ENCODE measurements around the gene POLR1G. TPM values are rescaled to one million over a fixed set of nuclear protein-coding genes. Genes with fewer than 3 reads are reported as not detected.

The POLR1G gene
- total RNA-seq, 8 experiments from 2014 or later, result 2.7 to 10.7 (median 5.2) TPM

DNA sequence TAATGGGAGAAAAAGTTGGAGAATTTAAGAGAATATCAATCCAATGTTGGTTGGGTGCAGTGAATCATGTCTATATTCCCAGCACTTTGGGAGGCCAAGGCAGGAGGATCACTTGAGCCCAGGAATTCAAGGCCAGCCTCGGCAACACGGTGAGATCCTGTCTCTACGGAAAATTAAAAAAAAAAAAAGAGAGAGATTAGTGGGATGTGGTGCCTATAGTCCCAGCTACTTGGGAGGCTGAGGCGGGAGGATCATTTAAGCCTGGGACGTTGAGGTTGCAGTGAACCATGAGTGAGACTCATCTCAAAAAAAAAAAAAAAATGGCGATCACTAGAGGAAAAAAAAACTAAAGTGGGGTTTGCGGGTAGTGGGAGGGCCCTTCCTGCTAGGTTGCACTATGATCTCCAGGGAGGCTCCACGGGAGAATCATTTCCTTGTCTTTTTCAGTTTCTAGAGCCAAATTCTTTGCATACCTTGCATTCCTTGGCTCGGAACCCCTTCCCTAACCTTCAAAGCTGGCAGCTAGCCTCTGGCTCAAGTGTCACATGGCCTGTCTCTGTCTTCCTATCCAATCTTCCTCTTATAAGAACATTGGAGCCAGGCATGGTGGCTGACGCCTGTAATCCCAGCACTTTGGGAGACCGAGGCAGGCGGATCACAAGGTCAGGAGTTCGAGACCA lies 30.3 kb upstream of the POLR1G start:
- no peak overlapping the region for H3K27ac ChIP-seq
- 33 to 97% (median 71%) methylated on average over 4 to 12 of the region's 13 CpGs; no CpG with 5 or more reads in 2 of the 10 experiments for WGBS, 10 experiments
- ATAC-seq (replicated peaks in 6 of 8), result peak in 5 of 8 experiments; percentile 13 to 71 (median 28)
- in situ Hi-C loops (cut with MboI; ENCODE audit: low pct_unique_long_range_greater_than_20kb in 2 of 9, low sequenced_read_pairs in 9 of 9, unreplicated experiment in 9 of 9), result no loop called here
- peaks cover 0 to 4% of the 10 kb centered on the region in 2 donors for H3K4me1 ChIP-seq (replicated peaks in 1 of 2)
- H3K4me3 ChIP-seq, result no peak overlapping the region

DNA sequence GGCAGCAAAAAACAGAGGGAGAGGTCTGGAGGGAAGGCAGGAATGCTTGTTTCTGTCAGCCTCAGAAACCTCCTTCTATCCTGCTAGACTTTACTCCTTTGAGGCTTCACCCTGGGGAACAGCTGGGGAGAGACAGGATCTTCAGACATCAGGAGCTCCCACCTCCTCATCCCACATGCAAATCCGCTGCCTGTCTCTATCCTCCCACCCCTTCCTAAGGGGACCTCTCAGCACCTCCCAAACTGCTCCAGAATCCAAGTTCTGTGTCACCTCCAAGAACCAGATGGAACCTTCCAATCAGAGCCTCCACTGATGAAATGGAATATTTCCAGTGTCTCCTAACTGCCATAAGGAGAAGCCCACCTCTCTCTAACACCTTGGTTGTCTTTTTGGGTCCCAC lies 26.3 kb upstream of the POLR1G start:
- Histone ChIP-seq H3K4me1 (replicated peaks in 1 of 2) (no peaks in the 10 kb centered on the region), H3K27ac (no peak overlapping the region), H3K4me3 (no peak overlapping the region)
- ATAC-seq (replicated peaks in 6 of 8), result no peak
- WGBS, 10 experiments, result 57 to 100% (median 80%) methylated on average over 1 of the region's 1 CpG; no CpG with 5 or more reads in 7 of the 10 experiments
- in situ Hi-C loops (cut with MboI; ENCODE audit: low pct_unique_long_range_greater_than_20kb in 2 of 9, low sequenced_read_pairs in 9 of 9, unreplicated experiment in 9 of 9), result no loop called here

DNA sequence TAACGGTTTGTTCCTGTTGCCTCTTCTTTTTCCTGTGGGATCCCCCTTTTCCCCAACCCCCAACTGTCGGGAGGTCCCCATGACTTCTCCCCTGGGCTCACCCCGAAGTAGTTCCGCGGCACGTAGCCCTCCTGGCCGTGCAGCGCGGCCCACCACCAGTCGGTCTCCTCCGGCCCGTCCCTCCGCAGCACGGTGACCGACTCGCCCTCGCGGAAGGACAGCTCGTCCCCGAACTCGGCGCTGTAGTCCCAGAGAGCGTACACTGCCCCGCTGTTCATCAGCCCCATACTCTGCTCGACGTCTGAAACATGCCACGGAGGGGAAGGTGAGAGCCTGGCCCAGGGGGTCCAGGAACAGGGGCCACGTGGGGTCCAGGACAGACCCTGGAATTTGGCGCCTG lies 24.0 kb upstream of the POLR1G start:
- H3K4me3 ChIP-seq, result no peak overlapping the region
- ATAC-seq (replicated peaks in 6 of 8), result peak in 1 of 8 experiments; percentile 13
- in situ Hi-C loops (cut with MboI; ENCODE audit: low pct_unique_long_range_greater_than_20kb in 2 of 9, low sequenced_read_pairs in 9 of 9, unreplicated experiment in 9 of 9), result no loop called here
- peaks cover 0 to 10% of the 10 kb centered on the region in 2 donors for H3K4me1 ChIP-seq (replicated peaks in 1 of 2)
- 47 to 100% (median 60%) methylated on average over 1 to 3 of the region's 29 CpGs; no CpG with 5 or more reads in 7 of the 10 experiments for WGBS, 10 experiments
- no peak overlapping the region for H3K27ac ChIP-seq

DNA sequence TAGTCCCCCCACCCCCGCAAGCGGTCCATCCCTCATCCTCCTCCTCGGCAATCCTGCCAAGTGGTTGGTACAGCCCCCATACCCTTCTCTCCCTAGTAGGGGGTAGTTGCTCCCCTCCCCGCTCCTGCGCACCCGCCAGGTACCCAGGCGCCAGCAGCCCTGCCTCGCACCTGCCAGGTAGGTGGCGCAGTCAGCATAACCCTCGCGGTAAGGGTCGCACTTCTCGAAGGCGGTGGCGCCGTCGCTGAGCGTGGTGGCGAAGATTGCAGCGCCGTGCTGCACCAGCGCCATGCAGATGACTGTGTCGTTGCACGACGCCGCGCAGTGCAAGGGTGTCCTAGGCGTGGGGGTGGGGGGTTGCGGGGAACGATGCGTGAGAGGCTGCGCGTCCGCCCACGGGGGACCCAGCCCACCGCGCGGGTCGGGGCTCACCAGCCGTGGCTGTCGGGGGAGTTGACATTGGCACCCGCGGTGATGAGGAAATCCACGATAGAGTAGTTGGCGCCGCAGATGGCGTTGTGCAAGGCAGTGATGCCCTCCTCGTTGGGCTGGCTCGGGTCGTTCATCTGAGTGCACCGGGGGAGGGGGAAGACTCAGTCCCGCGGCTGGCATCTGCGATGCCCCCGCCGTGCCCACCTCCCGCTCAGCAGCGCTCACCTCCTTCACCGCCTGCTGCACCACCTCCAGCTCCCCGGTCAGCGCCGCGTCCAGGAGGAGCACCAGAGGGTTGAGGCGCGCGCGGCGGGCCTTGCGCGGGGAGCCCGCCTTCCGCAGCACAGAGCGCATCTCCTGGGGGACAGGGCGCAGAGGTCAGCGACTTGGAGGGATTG lies 20.8 kb upstream of the POLR1G start:
- WGBS, 10 experiments, result 4% methylated on average over 15 of the region's 75 CpGs; no CpG with 5 or more reads in 9 of the 10 experiments
- in situ Hi-C loops (cut with MboI; ENCODE audit: low pct_unique_long_range_greater_than_20kb in 2 of 9, low sequenced_read_pairs in 9 of 9, unreplicated experiment in 9 of 9), result no loop called here
- no peak overlapping the region for H3K27ac ChIP-seq
- peak in 5 of 8 experiments; percentile 49 to 72 (median 69) for ATAC-seq (replicated peaks in 6 of 8)
- peaks cover 0 to 10% of the 10 kb centered on the region in 2 donors for H3K4me1 ChIP-seq (replicated peaks in 1 of 2)
- peak overlapping the region in 1 of 5 donors; percentile 8 for H3K4me3 ChIP-seq

DNA sequence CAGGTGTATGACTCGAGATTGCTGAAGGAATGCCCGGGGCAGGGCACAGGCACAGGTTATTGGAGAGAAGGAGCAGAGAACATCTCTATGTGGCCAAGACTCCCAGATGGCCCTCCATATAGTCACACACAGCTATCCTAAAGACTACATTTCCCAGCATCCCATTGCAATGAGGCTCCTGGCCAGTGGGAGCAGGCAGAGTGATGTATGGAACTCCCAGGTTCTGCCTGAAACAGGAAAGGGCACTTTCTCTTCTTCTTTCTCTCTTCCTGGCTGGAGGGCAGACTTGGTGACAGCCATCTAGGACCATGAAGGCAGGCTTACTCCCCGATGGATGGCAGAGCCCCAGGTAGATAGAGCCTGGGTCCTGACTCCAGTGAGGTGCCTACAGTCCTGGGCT lies 15.1 kb upstream of the POLR1G start:
- Histone ChIP-seq H3K4me1 (replicated peaks in 1 of 2) (no peaks in the 10 kb centered on the region), H3K4me3 (no peak overlapping the region), H3K27ac (no peak overlapping the region)
- in situ Hi-C loops (cut with MboI; ENCODE audit: low pct_unique_long_range_greater_than_20kb in 2 of 9, low sequenced_read_pairs in 9 of 9, unreplicated experiment in 9 of 9), result no loop called here
- peak in 6 of 8 experiments; percentile 71 to 92 (median 76) for ATAC-seq (replicated peaks in 6 of 8)
- 20 to 88% (median 44%) methylated on average over 1 to 2 of the region's 3 CpGs; no CpG with 5 or more reads in 4 of the 10 experiments for WGBS, 10 experiments

DNA sequence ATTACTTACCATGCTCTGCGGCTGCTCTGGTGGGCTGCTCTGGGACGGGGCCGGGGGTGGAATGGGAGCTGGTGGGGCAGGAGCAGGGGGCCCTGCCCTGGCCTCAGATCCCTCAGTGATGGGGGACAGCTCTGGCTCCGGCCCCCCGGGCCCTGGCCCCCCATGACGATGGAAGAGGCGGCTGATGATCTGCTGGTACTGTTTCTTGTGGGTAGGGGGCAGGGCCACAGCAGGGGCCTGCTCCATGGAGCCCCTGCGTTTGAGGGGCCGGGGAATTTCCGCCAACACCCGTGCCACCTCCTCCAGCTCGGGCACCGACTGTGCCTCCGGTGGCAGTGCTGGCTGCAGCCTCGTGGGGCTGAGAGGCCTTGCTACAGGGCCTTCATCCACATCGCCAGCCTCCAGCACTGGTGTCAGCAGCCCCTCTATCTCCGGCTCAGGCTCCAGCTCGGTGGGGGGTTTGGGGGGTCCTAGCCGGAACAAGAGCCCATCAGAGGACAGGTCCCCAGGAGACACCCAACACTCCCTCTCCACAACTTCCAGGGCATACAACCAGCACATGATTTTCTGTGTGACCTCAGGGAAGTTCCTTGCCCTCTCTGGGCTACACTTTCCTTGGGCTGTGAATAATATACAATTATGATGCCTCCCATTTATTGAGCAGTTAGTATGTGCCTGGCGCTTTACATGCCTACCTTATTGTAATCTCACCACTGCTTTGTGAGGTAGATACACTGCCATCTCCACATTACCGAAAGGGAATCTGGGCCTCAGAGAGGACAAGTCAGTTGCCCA lies 14.4 kb upstream of the POLR1G start:
- WGBS, 10 experiments, result 40 to 100% (median 91%) methylated on average over 1 to 3 of the region's 21 CpGs; no CpG with 5 or more reads in 1 of the 10 experiments

DNA sequence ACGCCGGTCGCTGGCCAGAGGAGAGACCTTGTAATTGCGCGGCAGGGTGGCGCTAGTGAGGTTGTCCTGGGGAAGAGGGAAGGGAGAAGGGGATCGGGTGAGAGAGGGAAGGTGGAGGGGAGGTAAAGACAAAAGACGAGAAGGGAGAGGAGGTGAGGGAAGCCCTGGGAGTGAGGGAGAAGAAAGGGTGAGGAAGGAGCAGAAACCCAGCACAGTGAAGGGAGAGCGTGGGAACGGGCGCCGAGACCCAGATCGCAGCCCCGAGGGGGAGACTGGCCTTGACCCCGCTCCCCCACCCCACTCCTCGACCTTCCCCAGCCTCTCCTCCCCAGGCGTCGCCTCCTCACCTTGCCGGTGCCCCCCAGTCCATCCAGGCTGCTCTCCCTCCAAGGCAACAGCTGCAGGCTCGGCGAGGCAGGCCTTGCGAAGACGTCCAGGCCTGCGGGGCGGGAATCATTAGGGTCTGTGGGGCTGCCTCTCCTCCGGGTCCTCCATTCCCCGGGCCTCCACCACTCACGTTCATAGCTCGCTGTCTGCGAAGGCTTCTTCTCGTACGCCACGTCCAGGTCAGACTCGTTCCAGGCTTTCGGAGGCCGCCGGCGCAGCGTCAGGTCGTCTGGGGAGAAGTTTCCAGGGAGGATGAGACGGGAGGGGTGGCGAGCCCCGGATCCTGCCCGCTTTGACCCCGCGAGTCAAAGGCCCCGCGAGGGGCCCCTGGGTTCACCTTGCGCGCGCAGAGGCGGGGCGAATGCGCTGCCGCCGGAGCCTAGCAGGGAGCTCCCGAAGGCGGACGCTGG lies 10.4 kb upstream of the POLR1G start:
- in situ Hi-C loops (cut with MboI; ENCODE audit: low pct_unique_long_range_greater_than_20kb in 2 of 9, low sequenced_read_pairs in 9 of 9, unreplicated experiment in 9 of 9), result no loop called here
- Histone ChIP-seq H3K27ac (no peak overlapping the region), H3K4me3 (no peak overlapping the region), H3K4me1 (replicated peaks in 1 of 2) (peaks cover 2 to 10% of the 10 kb centered on the region in 2 donors)
- 7% methylated on average over 8 of the region's 59 CpGs; no CpG with 5 or more reads in 9 of the 10 experiments for WGBS, 10 experiments
- no peak for ATAC-seq (replicated peaks in 6 of 8)

More for the DNA sequence above, 14.4 kb upstream of the POLR1G start:
- Histone ChIP-seq H3K27ac (no peak overlapping the region), H3K4me1 (replicated peaks in 1 of 2) (no peaks in the 10 kb centered on the region), H3K4me3 (no peak overlapping the region)
- in situ Hi-C loops (cut with MboI; ENCODE audit: low pct_unique_long_range_greater_than_20kb in 2 of 9, low sequenced_read_pairs in 9 of 9, unreplicated experiment in 9 of 9), result no loop called here
- peak in 3 of 8 experiments; percentile 10 to 16 (median 13) for ATAC-seq (replicated peaks in 6 of 8)

DNA sequence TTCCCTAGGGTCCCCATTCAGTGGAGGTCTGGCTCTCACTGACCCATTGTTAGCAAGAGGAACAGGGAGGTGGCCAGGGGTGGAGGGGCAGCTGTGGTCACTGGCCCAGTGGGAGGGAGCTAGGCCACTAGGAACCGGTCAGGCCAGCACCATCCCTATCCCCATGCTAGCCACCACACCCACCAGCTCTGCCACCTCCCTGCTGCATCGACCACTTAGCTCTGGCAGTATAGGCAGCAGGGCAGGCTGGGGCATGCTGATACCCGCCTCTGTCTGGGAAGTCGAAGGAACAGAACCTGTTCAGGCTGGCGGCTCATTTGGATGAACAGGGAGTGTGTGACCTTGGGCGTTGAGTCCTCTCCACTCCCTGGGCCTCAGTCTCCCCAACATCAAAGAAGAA lies 6.3 kb upstream of the POLR1G start:
- H3K27ac ChIP-seq, result no peak overlapping the region
- ATAC-seq (replicated peaks in 6 of 8), result no peak
- no peak overlapping the region for H3K4me3 ChIP-seq
- 60 to 100% (median 71%) methylated on average over 1 to 3 of the region's 6 CpGs; no CpG with 5 or more reads in 5 of the 10 experiments for WGBS, 10 experiments
- H3K4me1 ChIP-seq (replicated peaks in 1 of 2), result peaks cover 4 to 13% of the 10 kb centered on the region in 2 donors
- in situ Hi-C loops (cut with MboI; ENCODE audit: low pct_unique_long_range_greater_than_20kb in 2 of 9, low sequenced_read_pairs in 9 of 9, unreplicated experiment in 9 of 9), result no loop called here

DNA sequence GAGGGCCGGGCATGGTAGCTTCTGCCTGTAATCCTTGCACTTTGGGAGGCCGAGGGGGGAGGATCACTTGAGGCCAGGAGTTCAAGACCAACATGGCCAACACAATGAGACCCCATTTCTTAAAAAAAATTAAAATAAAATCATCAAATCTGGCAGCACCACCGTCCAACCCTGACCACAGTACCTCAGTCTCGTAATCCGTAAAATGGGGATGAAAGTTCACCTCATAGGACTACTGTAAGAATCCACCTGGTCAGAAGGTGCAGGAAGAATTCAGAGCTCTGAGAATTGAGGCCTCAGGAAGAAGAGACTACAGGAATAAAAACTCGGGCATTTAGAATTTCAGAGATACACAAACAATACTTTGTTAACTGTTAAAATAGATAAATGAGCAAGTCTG lies 4.6 kb upstream of the POLR1G start:
- H3K4me1 ChIP-seq (replicated peaks in 1 of 2), result peaks cover 5 to 13% of the 10 kb centered on the region in 2 donors
- no peak overlapping the region for H3K27ac ChIP-seq
- in situ Hi-C loops (cut with MboI; ENCODE audit: low pct_unique_long_range_greater_than_20kb in 2 of 9, low sequenced_read_pairs in 9 of 9, unreplicated experiment in 9 of 9), result no loop called here
- no peak overlapping the region for H3K4me3 ChIP-seq
- ATAC-seq (replicated peaks in 6 of 8), result no peak
- 40 to 100% (median 86%) methylated on average over 1 to 6 of the region's 6 CpGs; no CpG with 5 or more reads in 1 of the 10 experiments for WGBS, 10 experiments

DNA sequence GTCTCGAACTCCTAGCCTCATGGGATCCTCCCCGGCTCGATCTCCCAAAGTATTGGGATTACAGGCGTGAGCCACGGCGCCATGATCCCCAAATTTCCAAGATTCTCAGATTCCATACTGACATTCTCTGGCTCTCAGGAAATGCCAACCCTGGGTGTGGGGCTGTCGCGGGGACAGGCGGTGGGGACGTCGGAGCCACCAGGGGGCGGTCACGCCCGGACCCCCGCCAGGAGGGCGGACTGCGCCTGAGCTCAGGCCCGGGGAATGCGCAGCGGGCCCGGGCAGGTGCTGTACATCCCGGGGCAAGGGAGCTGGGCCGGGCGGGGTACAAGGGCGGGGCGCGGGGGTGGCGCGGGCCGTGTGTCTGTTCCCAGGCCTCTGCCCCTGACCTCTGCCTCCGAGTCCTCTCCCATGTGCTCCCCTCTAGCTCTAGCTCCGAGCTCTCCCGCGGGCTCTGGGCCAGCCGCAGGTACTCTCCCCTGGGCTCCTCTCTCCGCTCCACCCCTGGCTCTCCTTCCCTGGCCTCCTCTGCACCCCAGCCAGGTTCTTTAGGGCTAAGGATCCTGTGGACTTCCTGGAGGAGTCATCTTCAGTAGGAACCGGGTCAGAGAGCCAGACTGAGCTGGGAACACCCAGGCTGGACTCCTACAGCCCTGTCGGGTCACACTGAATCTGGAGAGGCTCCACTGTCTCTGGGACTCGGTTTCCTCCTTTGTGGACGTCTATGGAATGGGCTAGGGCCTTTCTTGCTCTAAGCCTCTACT lies 4.0 kb upstream of the POLR1G start:
- WGBS, 10 experiments, result 5 to 76% (median 20%) methylated on average over 1 to 19 of the region's 40 CpGs; no CpG with 5 or more reads in 3 of the 10 experiments
- in situ Hi-C loops (cut with MboI; ENCODE audit: low pct_unique_long_range_greater_than_20kb in 2 of 9, low sequenced_read_pairs in 9 of 9, unreplicated experiment in 9 of 9), result no loop called here
- Histone ChIP-seq H3K27ac (no peak overlapping the region), H3K4me1 (replicated peaks in 1 of 2) (peaks cover 9 to 17% of the 10 kb centered on the region in 2 donors), H3K4me3 (no peak overlapping the region)
- ATAC-seq (replicated peaks in 6 of 8), result peak in 5 of 8 experiments; percentile 1 to 40 (median 31)

DNA sequence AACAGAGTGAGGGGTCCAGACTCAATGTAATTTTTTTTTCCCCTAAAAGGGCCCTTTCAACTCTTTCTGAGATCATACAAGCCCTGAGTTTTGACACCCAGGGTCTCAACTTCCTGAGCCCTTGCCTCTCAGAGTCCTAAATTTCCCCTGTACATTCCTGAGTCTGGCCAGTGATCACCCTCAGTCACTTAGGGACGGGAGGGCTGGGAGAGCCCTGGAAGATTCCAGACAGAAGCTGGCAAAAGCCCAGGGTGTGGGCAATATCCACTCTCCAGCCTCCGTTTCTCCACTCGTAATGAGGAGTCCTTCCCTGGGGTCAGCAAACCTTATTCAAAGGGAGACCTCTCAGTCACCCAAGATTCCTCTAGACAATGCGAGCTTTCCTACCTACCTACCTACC lies 3.2 kb upstream of the POLR1G start:
- Histone ChIP-seq H3K27ac (no peak overlapping the region), H3K4me1 (replicated peaks in 1 of 2) (peaks cover 8 to 14% of the 10 kb centered on the region in 2 donors), H3K4me3 (no peak overlapping the region)
- WGBS, 10 experiments, result 40 to 100% (median 64%) methylated on average over 1 to 3 of the region's 4 CpGs; no CpG with 5 or more reads in 3 of the 10 experiments
- in situ Hi-C loops (cut with MboI; ENCODE audit: low pct_unique_long_range_greater_than_20kb in 2 of 9, low sequenced_read_pairs in 9 of 9, unreplicated experiment in 9 of 9), result no loop called here
- ATAC-seq (replicated peaks in 6 of 8), result no peak
